Measurements from ENCODE around the gene CDH23. TPM values are rescaled to one million over a fixed set of nuclear protein-coding genes. Genes with fewer than 3 reads are reported as not detected.

Gene CDH23
- total RNA-seq, 4 donors from 2014 or later = 2.9 to 16.1 (median 5.9) TPM

GRCh38 chr10:71712170-71712569 lies 315.4 kb downstream of the CDH23 start:
- peaks cover 28 to 38% (median 29%) of the 10 kb centered on the region in 4 donors for H3K4me1 ChIP-seq
- peak overlapping the region; percentile 80 to 93 (median 86) for H3K27ac ChIP-seq
- H3K4me3 ChIP-seq = no peak overlapping the region
- in situ Hi-C loops (cut with MboI; ENCODE audit: low pct_ligation_motif_present in 1 of 4, low pct_unique_long_range_greater_than_20kb in 1 of 4, low sequenced_read_pairs in 3 of 4) (loop anchor here in 3 of 4 donors (10.0 to 25.0 kb wide), 3 partner anchors 63 to 325 kb away; partner anchors contain the start of genes CDH23 (in 2 of the 3) and VSIR (in 1 of the 3)), intact Hi-C loops (cut with DNase I; ENCODE audit: low total_unique reads) (loop anchor here (5.0 kb wide), 1 partner anchor 55 kb away; no protein-coding TSS in a partner anchor)
- H3K27me3 ChIP-seq = no peaks in the 10 kb centered on the region
- no peak for DNase-seq
- H3K36me3 ChIP-seq = no peaks in the 10 kb centered on the region
- TF ChIP-seq CTCF (IDR thresholded peaks at IDR 0.05) = no peak
- no peak for TF ChIP-seq EP300 (IDR thresholded peaks at IDR 0.05; ENCODE audit: low read depth)
- TF ChIP-seq POLR2AphosphoS5 (IDR thresholded peaks at IDR 0.05) = no peak
- no peak for TF ChIP-seq POLR2A (IDR thresholded peaks at IDR 0.05)
- WGBS, 2 donors (ENCODE audit: low coverage in 1 of 2) = 85 to 88% methylated on average over 1 to 2 of the region's 2 CpGs
- H3K9me3 ChIP-seq = no peaks in the 10 kb centered on the region

- WGBS, 2 donors (ENCODE audit: low coverage in 1 of 2) = 73% methylated on average over 16 of the region's 17 CpGs; no CpG with 5 or more reads in 1 of the 2 donors
- H3K4me1 ChIP-seq = peaks cover 28 to 41% (median 29%) of the 10 kb centered on the region in 4 donors
- no peaks in the 10 kb centered on the region for H3K27me3 ChIP-seq
- no peaks in the 10 kb centered on the region for H3K9me3 ChIP-seq
- intact Hi-C loops (cut with DNase I; ENCODE audit: low total_unique reads) = loop anchor here (5.0 kb wide), 1 partner anchor 55 kb away; no protein-coding TSS in a partner anchor
- no peak overlapping the region for H3K4me3 ChIP-seq
- no peak for DNase-seq
- H3K36me3 ChIP-seq = no peaks in the 10 kb centered on the region
- in situ Hi-C loops (cut with MboI; ENCODE audit: low pct_ligation_motif_present in 1 of 4, low pct_unique_long_range_greater_than_20kb in 1 of 4, low sequenced_read_pairs in 3 of 4) = loop anchor here in 3 of 4 donors (10.0 to 25.0 kb wide), 3 partner anchors 62 to 325 kb away; partner anchors contain the start of genes CDH23 (in 2 of the 3) and VSIR (in 1 of the 3)
- peak overlapping the region; percentile 80 to 93 (median 86) for H3K27ac ChIP-seq
- TF ChIP-seq CTCF (IDR thresholded peaks at IDR 0.05) (no peak), POLR2AphosphoS5 (IDR thresholded peaks at IDR 0.05) (no peak), EP300 (IDR thresholded peaks at IDR 0.05; ENCODE audit: low read depth) (no peak), POLR2A (IDR thresholded peaks at IDR 0.05) (no peak)
Measured at GRCh38 chr10:71712572-71713134, 315.9 kb downstream of the CDH23 start.

- no peak for TF ChIP-seq EP300 (IDR thresholded peaks at IDR 0.05; ENCODE audit: low read depth)
- peak in 1 of 3 donors; percentile 18 for TF ChIP-seq POLR2AphosphoS5 (IDR thresholded peaks at IDR 0.05)
- no peak for TF ChIP-seq POLR2A (IDR thresholded peaks at IDR 0.05)
- TF ChIP-seq CTCF (IDR thresholded peaks at IDR 0.05) = peak in 2 of 5 experiments; percentile 23 to 28
- Histone ChIP-seq H3K4me1 (peaks cover 28 to 39% (median 29%) of the 10 kb centered on the region in 4 donors), H3K9me3 (no peaks in the 10 kb centered on the region), H3K27ac (peak overlapping the region; percentile 80 to 93 (median 86)), H3K36me3 (no peaks in the 10 kb centered on the region), H3K4me3 (no peak overlapping the region), H3K27me3 (no peaks in the 10 kb centered on the region)
- intact Hi-C loops (cut with DNase I; ENCODE audit: low total_unique reads) (loop anchor here (5.0 kb wide), 1 partner anchor 54 kb away; no protein-coding TSS in a partner anchor), in situ Hi-C loops (cut with MboI; ENCODE audit: low pct_ligation_motif_present in 1 of 4, low pct_unique_long_range_greater_than_20kb in 1 of 4, low sequenced_read_pairs in 3 of 4) (loop anchor here in 3 of 4 donors (10.0 to 25.0 kb wide), 3 partner anchors 61 to 326 kb away; partner anchors contain the start of genes CDH23 (in 2 of the 3) and VSIR (in 1 of the 3))
- 72% methylated on average over 12 of the region's 12 CpGs; no CpG with 5 or more reads in 1 of the 2 donors for WGBS, 2 donors (ENCODE audit: low coverage in 1 of 2)
- peak; percentile 69 for DNase-seq
Measured at GRCh38 chr10:71713135-71714030, 316.7 kb downstream of the CDH23 start.

All from transverse colon (tissue), 4 donors.